Neural progenitor cell (in vitro differentiated cells): Measurements from ENCODE around the gene DHRS12.

Experiments used
- CTCF ChIP-seq: fragments of 200-600 bp; sonication (generic); IDR thresholded peaks from 2 replicates; pipeline ENCODE4 v1.5.1; 2017; ENCODE audit warnings: antibody characterized with exemption, mild to moderate bottlenecking
- EZH2 ChIP-seq: fragments of 200-600 bp; sonication (generic); IDR thresholded peaks from 2 replicates; pipeline ENCODE4 v1.6.1; 2017; ENCODE audit warnings: antibody characterized with exemption, mild to moderate bottlenecking, moderate library complexity

DNA sequence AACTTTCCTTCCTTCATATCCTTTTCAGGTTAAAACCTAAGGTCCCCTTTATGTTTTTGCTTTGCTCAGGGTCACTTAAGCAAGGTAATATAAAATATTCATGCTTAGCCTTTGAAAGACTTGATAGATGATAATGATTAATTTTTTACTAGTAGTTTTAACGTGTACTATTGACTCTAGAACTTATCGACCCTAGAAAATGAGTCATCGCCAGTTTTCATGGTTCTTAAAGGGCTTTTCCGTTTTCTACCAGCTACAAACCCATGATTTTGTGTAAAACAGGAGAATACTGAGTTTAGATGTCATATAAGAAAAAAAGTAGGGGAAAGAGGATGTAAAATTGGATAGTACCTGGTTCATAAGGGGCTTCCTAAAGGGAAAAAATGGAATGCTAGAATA lies 75.7 kb downstream of the DHRS12 start:
- TF ChIP-seq EZH2, result no peak
- TF ChIP-seq CTCF, result no peak
